Measurements from ENCODE around the gene NLK.

DNA sequence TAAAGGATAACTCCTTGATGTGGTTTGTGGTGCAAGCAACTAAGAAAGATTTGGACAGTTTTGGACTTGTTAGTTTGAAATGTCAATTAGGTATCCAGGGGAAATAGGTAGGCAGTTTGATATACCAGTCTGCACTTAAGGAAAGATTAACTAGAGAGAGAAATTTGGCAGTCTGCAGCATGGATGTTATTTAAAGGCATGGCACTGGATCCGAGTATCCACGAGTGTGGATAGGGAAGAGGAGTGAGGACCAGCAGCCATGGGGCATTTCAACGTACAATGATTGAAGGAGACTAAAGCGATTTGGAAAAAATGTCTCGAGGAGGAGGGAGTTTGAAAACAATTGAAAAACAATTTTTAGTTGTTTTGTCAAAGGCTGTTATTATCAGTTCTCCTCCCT is 117.4 kb downstream of the NLK start:
- TF ChIP-seq POLR2A (IDR thresholded peaks at IDR 0.05; ENCODE audit: low read depth, low read length) (no peak), TAF1 (IDR thresholded peaks at IDR 0.05; ENCODE audit: borderline replicate concordance, low read depth, low read length) (no peak)

Measured in GM12892 (cell line).